Fibroblast of lung (primary cell): ENCODE results near the gene CHRM4. TPM values are rescaled to one million over a fixed set of nuclear protein-coding genes. Genes with fewer than 3 reads are reported as not detected.
A peak's percentile ranks its signal among the peaks of the same experiment; 100 is the strongest.

Experiments
- DNase-seq, 2 donors: peaks; one replicate each; pipeline versions ENCODE4 v3.0.0 to v3.0.0-alpha.2; 2010; ENCODE audit warnings: low read depth in 2 of 2
- H2AFZ ChIP-seq: 2 replicates; pipeline ENCODE4 v1.5.1; 2012; ENCODE audit warnings: low read length, control low read depth, inconsistent platforms
- H3K27ac ChIP-seq: 2 replicates; pipeline ENCODE4 v1.5.1; 2011; ENCODE audit warnings: low read length, control low read depth; ENCODE audit not compliant: insufficient read depth
- H3K27me3 ChIP-seq: 2 replicates; pipeline ENCODE4 v1.5.1; 2011; ENCODE audit warnings: mild to moderate bottlenecking, low read length; ENCODE audit not compliant: control insufficient read depth, insufficient read depth
- H3K36me3 ChIP-seq: 2 replicates; pipeline ENCODE4 v1.5.1; 2011; ENCODE audit warnings: low read length; ENCODE audit not compliant: control insufficient read depth, insufficient read depth
- H3K4me1 ChIP-seq: 2 replicates; pipeline ENCODE4 v1.5.1; 2011; ENCODE audit warnings: low read length; ENCODE audit not compliant: control insufficient read depth, insufficient read depth; ENCODE audit errors: extremely low read depth
- H3K4me2 ChIP-seq: 2 replicates; pipeline ENCODE4 v1.5.1; 2011; ENCODE audit warnings: low read length, control low read depth; ENCODE audit not compliant: insufficient read depth; ENCODE audit errors: extremely low read depth
- H3K4me3 ChIP-seq, 4 experiments: fragments of 200-600 bp in 1 of 4; sonication (generic) in 1 of 4; replicated peaks in 1 of 4; 2 replicates each; pipeline ENCODE4 v1.5.1; 2011 to 2016; ENCODE audit warnings: low read length in 4 of 4, low read depth in 3 of 4, mild to moderate bottlenecking in 3 of 4, control low read depth in 2 of 4, inconsistent platforms in 1 of 4, mixed read lengths in 1 of 4; ENCODE audit not compliant: insufficient read depth in 1 of 4; ENCODE audit errors: control extremely low read depth in 1 of 4
- H3K79me2 ChIP-seq: 2 replicates; pipeline ENCODE4 v1.5.1; 2012; ENCODE audit warnings: mild to moderate bottlenecking, low read length, inconsistent platforms; ENCODE audit not compliant: control insufficient read depth, insufficient read depth
- H3K9ac ChIP-seq: 2 replicates; pipeline ENCODE4 v1.5.1; 2011; ENCODE audit warnings: mild to moderate bottlenecking, low read length, control low read depth; ENCODE audit not compliant: insufficient read depth
- H3K9me3 ChIP-seq: 2 replicates; pipeline ENCODE4 v1.5.1; 2012; ENCODE audit warnings: low read depth, low read length; ENCODE audit not compliant: control insufficient read depth, insufficient read depth
- H4K20me1 ChIP-seq: 2 replicates; pipeline ENCODE4 v1.5.1; 2011; ENCODE audit warnings: low read length; ENCODE audit not compliant: control insufficient read depth, insufficient read depth; ENCODE audit errors: extremely low read depth
- EZH2 ChIP-seq: IDR thresholded peaks from 2 replicates; pipeline ENCODE4 v1.5.1; 2012; ENCODE audit warnings: low read length, control low read depth, mild to moderate bottlenecking; ENCODE audit errors: missing control alignments
- polyA plus RNA-seq, 2 donors: library from polyadenylated mRNA; depleted of rRNA in 1 of 2; stranded (reverse) in 1 of 2; unstranded in 1 of 2; fragments of >200 nt; gene quantifications; 2 replicates each; pipeline ENCODE4 v1.2.1, GENCODE V29; 2011 to 2012; ENCODE audit warnings: missing spikeins in 1 of 2
- total RNA-seq: library from RNA; depleted of rRNA; stranded (reverse); fragments of >200 nt; gene quantifications from 2 replicates; pipeline ENCODE4 v1.2.1, GENCODE V29; 2014
- TF ChIP-seq, protein P1 (sequence below), 2 donors: IDR thresholded peaks in 1 of 2; conservative IDR thresholded peaks in 1 of 2; 1 replicate in 1 of 2; 2 replicates in 1 of 2; pipeline ENCODE4 v1.5.1; 2011 to 2012; ENCODE audit warnings: low read length in 2 of 2, control low read depth in 1 of 2, inconsistent platforms in 1 of 2, low read depth in 1 of 2, mild to moderate bottlenecking in 1 of 2

The CHRM4 gene
- total and polyA plus RNA-seq, 2 donors (not counting 1 experiment from before 2014, with no cell fraction given) = 0.05 TPM; not detected in 1

DNA sequence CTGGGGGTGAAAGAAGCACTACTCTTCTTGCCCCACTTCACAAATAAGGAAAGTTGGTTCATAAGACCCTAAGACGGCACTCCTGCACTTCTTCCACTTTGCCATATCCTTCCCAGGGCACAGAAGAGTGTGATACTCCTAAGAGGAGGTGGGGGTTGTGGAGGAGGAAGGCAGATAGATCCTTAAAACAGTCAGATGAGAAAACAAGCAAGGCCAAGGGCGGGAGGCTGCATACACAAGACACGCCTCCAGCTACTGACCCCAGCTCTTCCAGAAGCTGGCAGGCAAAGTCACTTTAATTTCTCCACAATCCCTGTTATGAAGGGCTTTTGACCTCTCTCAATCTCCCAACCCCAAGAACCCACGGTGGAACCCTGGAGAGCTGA, 1.6 kb upstream of the CHRM4 start:
- Histone ChIP-seq H3K27ac (no peak overlapping the region), H3K27me3 (peaks cover 25% of the 10 kb centered on the region), H4K20me1 (no peaks in the 10 kb centered on the region), H3K4me1 (peaks cover 5% of the 10 kb centered on the region), H3K9ac (no peak overlapping the region), H3K36me3 (no peaks in the 10 kb centered on the region), H3K79me2 (no peaks in the 10 kb centered on the region), H3K9me3 (no peaks in the 10 kb centered on the region), H2AFZ (no peak overlapping the region), H3K4me2 (no peak overlapping the region), H3K4me3 (no peak overlapping the region)
- TF ChIP-seq, protein P1, sequence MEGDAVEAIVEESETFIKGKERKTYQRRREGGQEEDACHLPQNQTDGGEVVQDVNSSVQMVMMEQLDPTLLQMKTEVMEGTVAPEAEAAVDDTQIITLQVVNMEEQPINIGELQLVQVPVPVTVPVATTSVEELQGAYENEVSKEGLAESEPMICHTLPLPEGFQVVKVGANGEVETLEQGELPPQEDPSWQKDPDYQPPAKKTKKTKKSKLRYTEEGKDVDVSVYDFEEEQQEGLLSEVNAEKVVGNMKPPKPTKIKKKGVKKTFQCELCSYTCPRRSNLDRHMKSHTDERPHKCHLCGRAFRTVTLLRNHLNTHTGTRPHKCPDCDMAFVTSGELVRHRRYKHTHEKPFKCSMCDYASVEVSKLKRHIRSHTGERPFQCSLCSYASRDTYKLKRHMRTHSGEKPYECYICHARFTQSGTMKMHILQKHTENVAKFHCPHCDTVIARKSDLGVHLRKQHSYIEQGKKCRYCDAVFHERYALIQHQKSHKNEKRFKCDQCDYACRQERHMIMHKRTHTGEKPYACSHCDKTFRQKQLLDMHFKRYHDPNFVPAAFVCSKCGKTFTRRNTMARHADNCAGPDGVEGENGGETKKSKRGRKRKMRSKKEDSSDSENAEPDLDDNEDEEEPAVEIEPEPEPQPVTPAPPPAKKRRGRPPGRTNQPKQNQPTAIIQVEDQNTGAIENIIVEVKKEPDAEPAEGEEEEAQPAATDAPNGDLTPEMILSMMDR (conservative IDR thresholded peaks at IDR 0.05 in 1 of 2, IDR thresholded peaks at IDR 0.05 in 1 of 2; ENCODE audit: low read depth in 1 of 2, low read length in 2 of 2) = no peak
- TF ChIP-seq EZH2 = no peak
- no peak for DNase-seq

DNA sequence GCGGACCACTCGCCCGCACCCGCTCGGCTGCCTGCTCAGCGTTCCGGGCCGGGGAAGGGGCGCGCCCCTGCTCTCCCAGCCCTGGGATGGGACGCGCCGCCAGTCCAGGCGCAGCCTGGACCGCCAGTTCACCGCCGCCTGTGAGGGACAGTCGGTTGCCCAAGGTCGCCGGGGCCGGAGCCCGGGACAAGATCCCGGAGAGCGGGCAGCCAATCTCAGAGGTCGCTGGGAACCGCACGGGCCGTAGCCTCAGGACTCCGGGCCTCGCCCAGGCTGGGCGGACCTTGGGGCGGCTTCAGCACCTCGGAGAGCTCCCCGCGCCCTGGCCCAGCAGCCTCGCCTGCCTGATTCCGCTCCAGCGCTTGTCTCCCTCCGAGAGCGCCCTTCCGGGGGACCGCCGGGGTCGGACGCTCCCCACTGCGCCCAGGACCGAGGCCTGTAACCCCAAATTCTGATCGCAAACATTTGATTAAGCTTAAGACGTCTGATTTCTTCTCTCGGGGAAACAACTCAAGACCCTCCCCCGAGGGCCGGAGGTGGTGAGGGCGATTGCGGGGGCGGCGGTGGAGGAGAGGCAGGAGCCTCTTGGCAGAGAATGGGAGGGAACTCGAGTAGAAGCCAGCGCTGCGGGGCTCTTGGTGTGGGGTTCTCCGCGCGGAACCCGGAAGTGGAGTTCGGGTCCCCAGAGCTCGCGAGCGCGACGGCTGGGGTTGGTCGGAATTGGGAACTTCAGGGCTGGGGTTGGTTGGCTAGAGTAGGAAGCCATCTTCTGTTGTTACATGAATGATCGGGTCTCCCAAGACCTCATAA, 1.1 kb upstream of the CHRM4 start:
- no peaks in the 10 kb centered on the region for H3K36me3 ChIP-seq
- DNase-seq = peak; percentile 71 to 75
- H3K9me3 ChIP-seq = no peaks in the 10 kb centered on the region
- H3K4me2 ChIP-seq = peak overlapping the region; percentile 78
- TF ChIP-seq EZH2 = no peak
- TF ChIP-seq, protein P1 (conservative IDR thresholded peaks at IDR 0.05 in 1 of 2, IDR thresholded peaks at IDR 0.05 in 1 of 2; ENCODE audit: low read depth in 1 of 2, low read length in 2 of 2) = no peak
- H3K79me2 ChIP-seq = no peaks in the 10 kb centered on the region
- H3K4me1 ChIP-seq = peaks cover 5% of the 10 kb centered on the region
- H3K27ac ChIP-seq = no peak overlapping the region
- H3K9ac ChIP-seq = no peak overlapping the region
- H2AFZ ChIP-seq = no peak overlapping the region
- H3K4me3 ChIP-seq = peak overlapping the region; percentile 12 to 47 (median 27)
- no peaks in the 10 kb centered on the region for H4K20me1 ChIP-seq
- H3K27me3 ChIP-seq = peaks cover 31% of the 10 kb centered on the region

DNA sequence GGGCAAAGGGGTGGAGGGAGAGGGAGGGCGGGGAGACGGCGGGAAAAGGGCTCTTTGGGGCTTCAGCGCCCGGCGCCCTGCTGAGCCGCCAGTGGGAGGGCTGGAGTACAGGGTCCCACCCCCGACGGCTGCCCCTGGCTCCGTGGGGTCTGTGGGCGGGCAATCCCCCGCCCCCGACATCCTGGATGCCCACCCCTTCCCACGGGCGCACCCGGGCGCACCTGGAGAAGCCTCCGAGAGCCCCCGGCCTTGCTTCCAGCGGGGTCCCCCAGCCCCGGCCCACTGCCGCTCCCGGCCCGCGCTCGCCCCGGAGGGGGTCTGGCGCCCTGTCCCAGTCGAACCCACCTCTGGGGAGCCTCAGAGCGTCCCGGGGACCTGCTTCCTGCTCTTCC, 394 bp downstream of the CHRM4 start:
- Histone ChIP-seq H3K36me3 (no peaks in the 10 kb centered on the region), H3K79me2 (no peaks in the 10 kb centered on the region), H3K27me3 (peaks cover 33% of the 10 kb centered on the region), H3K4me3 (no peak overlapping the region), H3K9ac (no peak overlapping the region), H2AFZ (no peak overlapping the region), H4K20me1 (peaks cover 1% of the 10 kb centered on the region), H3K27ac (no peak overlapping the region), H3K9me3 (no peaks in the 10 kb centered on the region), H3K4me1 (peaks cover 5% of the 10 kb centered on the region), H3K4me2 (no peak overlapping the region)
- no peak for TF ChIP-seq EZH2
- TF ChIP-seq, protein P1 (conservative IDR thresholded peaks at IDR 0.05 in 1 of 2, IDR thresholded peaks at IDR 0.05 in 1 of 2; ENCODE audit: low read depth in 1 of 2, low read length in 2 of 2) = no peak
- DNase-seq = no peak
